Mononuclear cell (primary cell): Measurements from ENCODE around the gene POR. TPM values are rescaled to one million over a fixed set of nuclear protein-coding genes. Genes with fewer than 3 reads are reported as not detected.

ENCODE experiments used
- H3K27me3 ChIP-seq: 2 replicates; pipeline ENCODE4 v1.6.0; 2011; ENCODE audit warnings: low read length, control low read depth; ENCODE audit not compliant: insufficient read depth
- H3K4me1 ChIP-seq: 2 replicates; pipeline ENCODE4 v1.5.1; 2011; ENCODE audit warnings: mild to moderate bottlenecking, low read length, control low read depth; ENCODE audit not compliant: insufficient read depth
- H3K4me3 ChIP-seq: 2 replicates; pipeline ENCODE4 v1.5.1; 2011; ENCODE audit warnings: mild to moderate bottlenecking, low read length, moderate library complexity
- H3K9me3 ChIP-seq: 2 replicates; pipeline ENCODE4 v1.5.1; 2011; ENCODE audit warnings: low read depth, mild to moderate bottlenecking, control low read depth, low read length
- total RNA-seq: library from RNA; depleted of rRNA; stranded (reverse); fragments of >200 nt; gene quantifications from one replicate; pipeline ENCODE4 v1.2.3, GENCODE V29; 2012

POR gene
- total RNA-seq, 1 donor = 35.6 TPM

DNA sequence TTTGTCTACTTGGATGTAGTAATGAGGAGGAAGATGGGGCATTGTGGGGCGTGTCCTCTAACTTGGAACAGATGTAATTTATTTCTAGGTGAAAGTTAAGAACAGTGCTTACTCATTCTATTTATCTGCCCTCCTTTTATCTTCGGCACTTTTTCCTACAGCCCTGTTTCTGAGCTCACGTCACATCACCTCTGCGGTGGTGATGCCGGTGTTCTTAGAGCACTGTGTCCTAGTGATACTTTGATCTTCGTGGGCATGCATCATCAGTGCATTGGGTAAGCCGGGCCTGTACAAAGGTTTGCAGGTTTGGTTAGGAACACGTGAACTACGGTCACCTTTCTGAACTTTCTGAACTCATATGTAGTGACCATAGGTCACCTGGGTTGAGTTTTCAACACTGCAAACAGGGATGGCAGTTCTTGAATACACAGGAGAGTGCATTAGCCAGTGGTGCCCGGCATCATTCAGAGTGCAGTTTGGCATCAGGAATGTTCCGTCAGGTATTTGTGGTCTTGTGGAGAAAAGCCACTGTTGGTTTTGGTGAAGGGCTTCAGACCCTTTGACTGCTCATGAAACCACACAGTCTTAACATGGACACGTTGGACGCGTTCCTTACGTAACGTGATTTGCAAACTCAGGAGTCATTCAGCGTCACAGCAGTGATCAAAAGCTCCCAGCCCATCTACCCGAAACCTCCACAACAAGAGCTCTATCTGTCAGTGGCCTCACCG, 5.6 kb downstream of the POR start:
- no peaks in the 10 kb centered on the region for H3K27me3 ChIP-seq
- no peak overlapping the region for H3K4me3 ChIP-seq
- H3K9me3 ChIP-seq = no peaks in the 10 kb centered on the region
- peaks cover 53% of the 10 kb centered on the region for H3K4me1 ChIP-seq

GRCh38 chr7:75921479-75921878, 6.5 kb downstream of the POR start:
- Histone ChIP-seq H3K4me1 (peaks cover 47% of the 10 kb centered on the region), H3K9me3 (no peaks in the 10 kb centered on the region), H3K27me3 (no peaks in the 10 kb centered on the region), H3K4me3 (no peak overlapping the region)

- H3K4me3 ChIP-seq = no peak overlapping the region
- no peaks in the 10 kb centered on the region for H3K27me3 ChIP-seq
- H3K4me1 ChIP-seq = peaks cover 35% of the 10 kb centered on the region
- no peaks in the 10 kb centered on the region for H3K9me3 ChIP-seq
These were observed 8.1 kb downstream of the POR start for GRCh38 chr7:75922966-75923603.

DNA sequence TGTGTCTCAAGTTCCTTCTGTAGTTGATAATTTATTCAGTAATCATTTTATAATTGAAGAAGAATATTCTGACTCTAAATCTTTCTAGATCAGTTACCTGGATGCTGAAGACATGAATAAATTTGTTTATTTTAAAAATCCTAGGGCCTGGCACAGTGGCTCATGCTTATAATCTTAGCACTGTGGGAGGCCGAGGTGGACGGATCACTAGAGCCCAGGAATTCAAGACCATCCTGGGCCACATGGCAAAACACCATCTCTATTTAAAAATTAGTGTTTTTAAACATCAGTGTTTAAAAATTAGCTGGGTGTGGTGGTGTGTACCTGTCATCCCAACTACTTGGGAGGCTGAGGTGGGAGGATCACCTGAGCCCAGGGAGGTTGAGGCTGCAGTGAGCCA, 9.3 kb downstream of the POR start:
- H3K27me3 ChIP-seq = no peaks in the 10 kb centered on the region
- peaks cover 30% of the 10 kb centered on the region for H3K4me1 ChIP-seq
- H3K4me3 ChIP-seq = no peak overlapping the region
- no peaks in the 10 kb centered on the region for H3K9me3 ChIP-seq

- Histone ChIP-seq H3K4me3 (no peak overlapping the region), H3K4me1 (peaks cover 30% of the 10 kb centered on the region), H3K9me3 (no peaks in the 10 kb centered on the region), H3K27me3 (no peaks in the 10 kb centered on the region)
These were observed 9.9 kb downstream of the POR start for GRCh38 chr7:75924889-75925288.

GRCh38 chr7:75925717-75926435, 10.9 kb downstream of the POR start:
- peaks cover 25% of the 10 kb centered on the region for H3K4me1 ChIP-seq
- no peak overlapping the region for H3K4me3 ChIP-seq

GRCh38 chr7:75928568-75928914, 13.6 kb downstream of the POR start:
- Histone ChIP-seq H3K4me1 (peaks cover 17% of the 10 kb centered on the region), H3K4me3 (no peak overlapping the region), H3K27me3 (no peaks in the 10 kb centered on the region), H3K9me3 (no peaks in the 10 kb centered on the region)

More at GRCh38 chr7:75925717-75926435, 10.9 kb downstream of the POR start:
- no peaks in the 10 kb centered on the region for H3K27me3 ChIP-seq
- no peaks in the 10 kb centered on the region for H3K9me3 ChIP-seq

DNA sequence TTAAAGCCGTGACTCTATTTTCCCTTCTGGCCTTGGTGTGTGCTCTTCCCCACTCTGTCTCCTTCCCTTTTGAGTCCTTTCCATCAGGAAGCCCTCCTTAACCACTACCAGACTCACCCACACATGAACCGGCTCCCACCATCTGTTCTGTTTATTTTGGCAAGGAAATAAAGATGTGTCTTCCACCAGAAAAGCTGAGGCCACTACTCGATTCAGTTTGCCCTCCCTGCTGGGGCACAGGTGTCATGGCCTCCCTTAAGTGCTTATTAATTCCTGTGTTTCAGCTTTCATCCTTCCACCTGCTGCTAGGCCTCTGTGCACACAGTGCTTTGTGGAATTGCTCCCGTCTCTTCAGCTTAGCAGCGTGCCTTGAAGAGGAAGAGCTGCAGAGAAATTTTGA, 16.7 kb downstream of the POR start:
- Histone ChIP-seq H3K4me3 (no peak overlapping the region), H3K9me3 (no peaks in the 10 kb centered on the region), H3K27me3 (no peaks in the 10 kb centered on the region), H3K4me1 (no peaks in the 10 kb centered on the region)

DNA sequence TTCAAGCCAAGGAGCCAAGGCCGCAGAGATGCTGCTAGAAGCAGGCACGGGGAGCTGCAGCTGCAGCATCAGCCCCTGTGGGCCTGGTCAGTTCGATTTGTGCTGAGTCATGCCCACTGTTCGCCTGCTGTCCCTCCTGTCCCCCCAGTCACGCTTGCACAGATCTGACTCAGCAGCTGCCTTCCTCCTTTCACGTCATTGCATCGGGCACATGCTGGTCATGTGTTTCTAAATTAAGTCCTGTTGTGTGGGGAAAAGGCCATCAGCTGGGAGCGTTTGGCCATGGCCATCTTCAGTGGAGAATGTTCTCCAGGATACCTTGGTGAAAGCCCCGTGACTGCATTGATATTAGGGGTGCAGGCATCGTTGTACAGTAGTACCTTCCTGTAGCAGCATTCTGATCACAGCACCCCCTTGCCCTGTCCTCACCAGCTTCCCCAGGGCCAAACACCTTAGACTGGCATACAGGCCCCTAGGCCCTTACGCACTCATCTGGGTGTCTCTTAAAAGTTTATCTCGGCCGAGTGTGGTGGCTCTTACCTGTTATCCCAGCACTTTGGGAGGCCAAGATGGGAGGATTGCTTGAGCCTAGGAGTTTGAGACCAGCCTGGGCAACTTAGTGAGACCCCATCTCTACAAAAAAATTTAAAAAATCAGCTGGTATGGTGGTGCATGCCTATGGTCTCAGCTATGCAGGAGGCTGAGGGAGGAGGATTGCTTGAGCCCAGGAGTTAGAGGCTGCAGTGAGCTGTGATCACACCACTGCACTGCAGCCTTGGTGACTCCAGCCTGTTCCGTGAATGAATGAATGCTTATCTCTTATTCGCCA, 23.2 kb downstream of the POR start:
- Histone ChIP-seq H3K9me3 (no peaks in the 10 kb centered on the region), H3K4me3 (no peak overlapping the region), H3K4me1 (peaks cover 9% of the 10 kb centered on the region), H3K27me3 (no peaks in the 10 kb centered on the region)

DNA sequence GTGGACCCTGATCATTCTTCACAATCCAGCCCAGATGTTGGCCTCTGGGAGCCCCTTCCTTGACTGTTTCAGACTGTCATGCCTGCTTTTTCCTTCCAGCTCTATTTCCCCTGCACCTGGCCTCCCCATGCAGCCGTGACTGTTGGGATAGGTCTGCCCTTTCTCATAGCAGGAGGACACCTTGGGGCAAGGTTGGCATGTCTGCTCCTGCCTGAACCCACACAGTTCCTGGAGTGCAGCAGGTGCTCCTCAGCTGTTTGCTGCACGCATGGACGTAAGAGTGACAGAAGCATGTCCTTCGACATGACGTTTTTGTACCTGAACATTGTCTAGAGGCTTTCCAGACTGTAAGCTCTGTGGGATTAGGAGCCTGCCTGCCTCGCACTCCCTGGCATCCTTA, 24.0 kb downstream of the POR start:
- peaks cover 9% of the 10 kb centered on the region for H3K4me1 ChIP-seq
- H3K4me3 ChIP-seq = no peak overlapping the region
- H3K9me3 ChIP-seq = no peaks in the 10 kb centered on the region
- H3K27me3 ChIP-seq = no peaks in the 10 kb centered on the region

DNA sequence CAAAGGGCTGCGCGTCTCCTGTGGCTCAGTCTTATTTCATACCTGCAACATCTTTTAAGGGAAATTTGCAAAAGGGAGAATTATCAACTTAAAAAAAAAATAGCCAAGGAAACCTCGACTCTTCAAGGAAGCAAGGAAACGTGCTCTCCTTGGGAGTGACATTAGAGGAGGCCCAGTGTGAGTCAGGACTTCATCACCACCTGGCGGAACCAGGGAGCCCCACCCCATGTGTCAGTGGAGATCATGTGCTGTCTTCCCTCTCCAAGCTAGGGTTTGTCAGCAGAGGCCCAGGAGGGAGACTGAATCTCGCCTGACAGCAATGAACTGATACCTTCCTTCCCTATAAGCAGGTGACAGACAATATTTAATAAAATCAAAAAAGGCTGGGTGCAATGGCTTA, 28.9 kb downstream of the POR start:
- Histone ChIP-seq H3K27me3 (no peaks in the 10 kb centered on the region), H3K4me3 (no peak overlapping the region), H3K4me1 (peaks cover 27% of the 10 kb centered on the region), H3K9me3 (no peaks in the 10 kb centered on the region)

DNA sequence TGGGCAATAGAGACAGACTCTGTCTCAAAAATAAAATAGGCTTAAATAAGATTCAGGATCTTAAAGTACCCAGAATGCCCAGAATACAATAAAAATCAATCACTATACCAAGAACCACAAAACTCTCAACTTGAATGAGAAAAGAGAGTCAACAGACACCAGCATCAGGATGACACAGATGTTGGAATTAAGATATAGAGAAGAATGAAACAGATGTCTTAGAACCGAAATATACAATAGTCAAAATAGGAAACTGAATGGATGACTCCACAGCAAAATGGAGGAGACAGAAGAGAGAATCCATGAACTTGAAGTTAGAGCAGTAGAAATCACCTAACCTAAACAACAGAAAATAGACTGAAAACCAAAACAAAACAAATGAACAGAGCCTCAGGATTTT, 29.6 kb downstream of the POR start:
- no peak overlapping the region for H3K4me3 ChIP-seq
- H3K27me3 ChIP-seq = no peaks in the 10 kb centered on the region
- no peaks in the 10 kb centered on the region for H3K9me3 ChIP-seq
- peaks cover 27% of the 10 kb centered on the region for H3K4me1 ChIP-seq

DNA sequence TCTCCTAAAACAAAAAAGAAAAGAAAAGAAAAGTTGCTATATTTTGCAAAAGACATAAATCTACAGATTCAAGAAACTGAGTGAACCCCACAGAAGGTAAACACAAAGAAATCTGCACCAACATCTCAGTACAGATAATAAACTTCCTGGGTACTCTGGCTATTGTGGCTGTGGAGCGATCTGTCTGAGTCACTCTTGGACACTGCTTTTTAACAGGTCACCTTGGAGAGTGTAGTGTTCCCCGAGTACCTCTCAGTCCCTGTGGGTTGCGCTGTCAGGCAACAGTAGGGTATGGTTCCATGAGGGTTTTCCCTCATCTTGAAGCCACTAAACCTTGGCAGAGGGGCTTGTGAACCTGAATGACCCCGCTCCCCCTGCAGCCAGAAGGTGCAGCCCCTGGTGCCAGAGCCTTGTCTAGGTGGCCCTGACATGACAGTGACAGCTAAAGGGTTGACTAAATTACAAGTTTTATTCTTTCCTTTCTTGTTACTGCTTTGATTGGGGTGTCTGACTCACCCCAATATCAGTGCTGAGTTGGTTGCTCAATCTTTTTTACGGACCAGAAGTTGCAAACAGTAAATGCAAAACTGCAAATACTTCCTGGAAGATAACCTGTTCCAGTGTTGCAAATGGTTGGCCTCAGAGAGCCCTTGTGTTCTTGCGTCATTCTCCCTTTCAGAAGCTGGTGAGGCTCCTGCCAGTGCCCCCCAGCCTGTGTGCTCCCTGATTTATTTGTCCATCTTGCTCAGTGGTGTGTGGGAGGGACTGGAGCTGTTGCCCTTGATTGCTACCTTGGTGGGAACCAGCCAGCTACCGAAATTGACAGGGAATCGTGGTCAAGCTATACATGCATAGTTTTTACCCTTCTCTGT, 30.6 kb downstream of the POR start:
- H3K27me3 ChIP-seq = no peaks in the 10 kb centered on the region
- H3K4me3 ChIP-seq = no peak overlapping the region
- H3K4me1 ChIP-seq = peaks cover 35% of the 10 kb centered on the region
- no peaks in the 10 kb centered on the region for H3K9me3 ChIP-seq

GRCh38 chr7:75946207-75946855, 31.4 kb downstream of the POR start:
- Histone ChIP-seq H3K4me3 (no peak overlapping the region), H3K4me1 (peaks cover 42% of the 10 kb centered on the region), H3K27me3 (no peaks in the 10 kb centered on the region), H3K9me3 (no peaks in the 10 kb centered on the region)
